GM21737 (cell line): ENCODE data around the gene TDP1.

Experiments used
- ATAC-seq: cut with Tn5 transposase; IDR thresholded peaks from one replicate; pipeline ENCODE4 v1.9.1; 2021; ENCODE audit warnings: mild to moderate bottlenecking, moderate library complexity; ENCODE audit not compliant: unreplicated experiment

TDP1 gene

DNA sequence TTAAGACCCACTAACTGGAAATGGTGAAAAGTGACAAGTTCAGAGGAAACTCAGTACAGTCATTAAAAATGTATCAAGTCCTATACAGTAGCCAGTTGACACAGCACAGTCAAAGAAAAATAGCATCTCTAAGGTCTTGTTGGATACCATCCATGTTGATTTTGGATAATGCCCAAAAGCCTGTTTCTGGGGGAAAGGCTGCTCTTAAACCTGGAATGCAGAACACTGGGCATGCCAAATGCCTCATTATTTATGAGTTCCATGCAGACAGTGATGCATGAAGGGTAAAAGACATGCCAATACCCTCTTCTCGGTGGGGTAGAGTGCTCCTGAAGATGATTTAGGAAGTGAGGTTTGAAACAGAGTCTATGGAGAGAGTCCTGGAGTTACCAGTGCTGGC is 135.7 kb downstream of the TDP1 start:
- no peak for ATAC-seq

GRCh38 chr14:90093942-90094595 is 138.3 kb downstream of the TDP1 start:
- no peak for ATAC-seq
